D721Med (cell line): ENCODE data around the gene WASF3.

Source experiments
- DNase-seq: peaks from one replicate; pipeline ENCODE4 v3.0.0; 2011; ENCODE audit warnings: low spot score; ENCODE audit not compliant: insufficient read length
- FAIRE-seq: peaks from 2 replicates; lab custom pipeline; 2011; peaks lifted over from hg19 to GRCh38; lab: Jason Lieb, UNC
- TF ChIP-seq, protein P1 (sequence below): IDR thresholded peaks from 2 replicates; pipeline ENCODE4 v1.5.1; 2012; ENCODE audit warnings: mild to moderate bottlenecking, control low read depth; ENCODE audit not compliant: insufficient read depth; ENCODE audit errors: missing control alignments

Gene WASF3

DNA sequence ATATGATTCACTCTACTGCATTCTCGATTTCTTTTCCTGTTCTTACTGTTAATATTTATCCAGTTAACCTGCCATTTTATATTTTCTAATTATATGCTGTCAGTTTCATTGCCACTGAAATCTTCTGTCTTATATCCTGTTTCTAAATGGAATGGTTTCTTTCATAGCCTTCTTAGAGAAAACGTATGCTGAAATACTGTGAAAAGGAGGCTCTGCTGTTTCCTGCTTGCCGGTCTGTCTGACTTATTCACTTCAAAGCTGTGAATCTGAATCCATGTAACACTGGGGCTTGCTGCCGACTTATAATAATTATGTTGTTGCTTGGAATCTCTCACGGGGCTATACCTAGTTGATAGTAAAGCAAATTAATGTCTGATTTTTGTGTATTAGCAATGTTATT lies 123.1 kb downstream of the WASF3 start:
- TF ChIP-seq, protein P1, sequence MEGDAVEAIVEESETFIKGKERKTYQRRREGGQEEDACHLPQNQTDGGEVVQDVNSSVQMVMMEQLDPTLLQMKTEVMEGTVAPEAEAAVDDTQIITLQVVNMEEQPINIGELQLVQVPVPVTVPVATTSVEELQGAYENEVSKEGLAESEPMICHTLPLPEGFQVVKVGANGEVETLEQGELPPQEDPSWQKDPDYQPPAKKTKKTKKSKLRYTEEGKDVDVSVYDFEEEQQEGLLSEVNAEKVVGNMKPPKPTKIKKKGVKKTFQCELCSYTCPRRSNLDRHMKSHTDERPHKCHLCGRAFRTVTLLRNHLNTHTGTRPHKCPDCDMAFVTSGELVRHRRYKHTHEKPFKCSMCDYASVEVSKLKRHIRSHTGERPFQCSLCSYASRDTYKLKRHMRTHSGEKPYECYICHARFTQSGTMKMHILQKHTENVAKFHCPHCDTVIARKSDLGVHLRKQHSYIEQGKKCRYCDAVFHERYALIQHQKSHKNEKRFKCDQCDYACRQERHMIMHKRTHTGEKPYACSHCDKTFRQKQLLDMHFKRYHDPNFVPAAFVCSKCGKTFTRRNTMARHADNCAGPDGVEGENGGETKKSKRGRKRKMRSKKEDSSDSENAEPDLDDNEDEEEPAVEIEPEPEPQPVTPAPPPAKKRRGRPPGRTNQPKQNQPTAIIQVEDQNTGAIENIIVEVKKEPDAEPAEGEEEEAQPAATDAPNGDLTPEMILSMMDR, result no peak
- FAIRE-seq (no peak), DNase-seq (no peak)

DNA sequence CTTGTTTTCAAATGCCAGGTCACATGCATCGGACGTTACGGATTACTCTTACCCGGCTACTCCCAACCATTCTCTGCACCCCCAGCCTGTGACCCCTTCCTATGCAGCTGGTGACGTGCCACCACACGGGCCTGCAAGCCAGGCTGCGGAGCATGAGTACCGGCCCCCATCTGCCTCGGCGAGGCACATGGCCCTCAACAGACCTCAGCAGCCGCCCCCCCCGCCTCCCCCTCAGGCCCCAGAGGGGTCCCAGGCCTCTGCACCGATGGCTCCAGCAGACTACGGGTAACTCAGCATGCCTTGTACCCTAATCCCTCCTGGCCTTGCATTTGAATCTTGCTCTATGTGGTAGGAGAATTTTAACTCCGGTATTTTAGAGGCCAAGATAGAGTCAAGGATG lies 123.6 kb downstream of the WASF3 start:
- DNase-seq (no peak), FAIRE-seq (no peak)
- TF ChIP-seq, protein P1, result no peak

DNA sequence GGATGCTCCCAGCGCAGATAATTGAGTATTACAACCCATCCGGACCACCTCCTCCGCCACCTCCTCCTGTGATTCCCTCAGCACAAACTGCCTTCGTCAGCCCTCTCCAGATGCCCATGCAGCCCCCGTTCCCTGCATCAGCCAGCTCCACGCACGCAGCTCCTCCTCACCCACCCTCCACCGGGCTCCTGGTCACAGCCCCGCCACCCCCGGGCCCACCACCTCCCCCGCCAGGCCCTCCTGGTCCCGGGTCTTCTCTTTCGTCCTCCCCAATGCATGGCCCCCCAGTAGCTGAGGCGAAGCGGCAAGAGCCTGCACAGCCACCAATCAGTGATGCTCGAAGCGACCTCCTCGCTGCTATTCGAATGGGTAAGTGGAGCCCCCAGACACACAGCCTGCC lies 125.1 kb downstream of the WASF3 start:
- TF ChIP-seq, protein P1, result no peak
- no peak for FAIRE-seq
- no peak for DNase-seq

DNA sequence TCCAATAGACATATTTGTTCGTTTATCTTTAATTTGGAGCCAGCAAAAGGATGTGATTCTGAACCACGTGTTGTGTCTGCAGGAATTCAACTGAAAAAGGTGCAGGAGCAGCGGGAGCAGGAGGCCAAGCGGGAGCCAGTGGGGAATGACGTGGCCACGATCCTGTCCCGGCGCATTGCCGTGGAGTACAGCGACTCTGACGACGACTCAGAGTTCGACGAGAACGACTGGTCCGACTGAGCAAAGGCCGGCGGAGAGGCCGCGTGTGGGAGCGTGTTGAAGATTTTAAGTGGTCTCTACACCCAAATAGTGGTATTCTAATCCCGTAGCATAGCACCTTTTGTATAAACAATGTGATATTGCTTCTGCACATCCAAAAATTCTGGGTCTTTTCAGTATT lies 128.1 kb downstream of the WASF3 start:
- DNase-seq (no peak), FAIRE-seq (no peak)
- TF ChIP-seq, protein P1, result no peak

DNA sequence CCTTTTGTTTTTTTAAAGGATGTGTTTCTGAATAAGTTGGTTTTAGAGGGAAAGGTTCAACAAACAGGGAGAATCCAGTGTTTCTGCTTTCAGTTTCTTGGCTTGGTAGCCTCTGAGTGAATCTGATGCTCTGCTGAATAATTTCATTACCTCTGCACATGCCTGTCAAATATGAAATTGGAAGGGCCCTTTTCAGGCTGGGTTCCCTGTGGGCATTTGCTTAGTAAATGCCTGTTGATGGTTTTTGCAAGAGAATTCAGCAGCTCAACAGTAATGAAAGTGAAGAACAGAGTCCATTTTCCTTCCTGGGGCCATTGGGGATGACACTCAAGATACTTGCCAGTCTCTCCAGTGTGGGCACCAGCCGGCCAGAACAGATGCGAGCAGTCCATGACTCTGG lies 128.8 kb downstream of the WASF3 start:
- TF ChIP-seq, protein P1, result no peak
- FAIRE-seq (no peak), DNase-seq (no peak)

DNA sequence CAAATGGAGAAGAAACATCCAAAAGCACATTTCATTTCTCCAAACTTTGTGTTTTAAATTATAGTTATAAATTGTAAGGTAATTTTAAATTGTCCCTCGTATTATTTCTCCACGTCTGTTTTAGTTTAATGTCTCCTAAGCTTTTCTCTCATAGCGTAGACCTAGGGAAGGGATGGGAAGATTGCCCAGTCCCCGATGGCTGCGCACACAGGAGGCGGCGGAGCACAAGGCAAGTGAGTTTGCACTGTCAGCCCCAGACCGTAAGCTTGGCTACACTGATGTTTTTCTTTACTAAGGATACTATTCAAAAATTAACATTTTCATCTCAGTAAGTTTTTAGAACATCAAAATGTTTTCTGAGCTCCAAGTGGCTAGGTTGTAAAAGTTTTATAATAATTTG lies 130.8 kb downstream of the WASF3 start:
- TF ChIP-seq, protein P1, result no peak
- no peak for FAIRE-seq
- DNase-seq, result no peak

DNA sequence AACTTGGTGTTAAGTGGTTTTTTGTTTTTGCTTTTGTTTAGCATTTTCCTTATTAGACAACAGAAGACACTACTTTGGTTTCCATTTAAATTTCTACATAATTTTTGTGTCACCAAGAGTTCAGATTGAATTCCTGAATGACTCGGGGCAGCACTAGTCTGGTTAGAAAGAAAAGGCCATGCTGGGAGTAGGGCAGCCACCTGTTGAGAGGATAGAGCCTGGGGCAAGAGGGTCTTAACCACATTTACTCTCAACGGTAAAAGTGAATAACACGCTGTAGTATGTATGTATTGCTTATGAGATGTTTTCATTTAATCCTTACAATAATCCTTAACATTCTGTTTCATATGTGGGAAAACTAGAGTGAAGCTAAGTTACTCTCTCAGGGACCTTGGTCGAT lies 131.5 kb downstream of the WASF3 start:
- no peak for DNase-seq
- TF ChIP-seq, protein P1, result no peak
- FAIRE-seq, result no peak
